ENCODE measurements around the gene TMED4.

The TMED4 gene

GRCh38 chr7:44581879-44582603 lies at the start of gene TMED4:
TSS of gene TMED4 (minus strand) at chr7:44582231. CDS start at chr7:44582206, 25 bp downstream.
- peak; percentile 100 for DNase-seq

- no peak for DNase-seq
Observed at GRCh38 chr7:44631458-44632115, 49.6 kb upstream of the TMED4 start.

DNA sequence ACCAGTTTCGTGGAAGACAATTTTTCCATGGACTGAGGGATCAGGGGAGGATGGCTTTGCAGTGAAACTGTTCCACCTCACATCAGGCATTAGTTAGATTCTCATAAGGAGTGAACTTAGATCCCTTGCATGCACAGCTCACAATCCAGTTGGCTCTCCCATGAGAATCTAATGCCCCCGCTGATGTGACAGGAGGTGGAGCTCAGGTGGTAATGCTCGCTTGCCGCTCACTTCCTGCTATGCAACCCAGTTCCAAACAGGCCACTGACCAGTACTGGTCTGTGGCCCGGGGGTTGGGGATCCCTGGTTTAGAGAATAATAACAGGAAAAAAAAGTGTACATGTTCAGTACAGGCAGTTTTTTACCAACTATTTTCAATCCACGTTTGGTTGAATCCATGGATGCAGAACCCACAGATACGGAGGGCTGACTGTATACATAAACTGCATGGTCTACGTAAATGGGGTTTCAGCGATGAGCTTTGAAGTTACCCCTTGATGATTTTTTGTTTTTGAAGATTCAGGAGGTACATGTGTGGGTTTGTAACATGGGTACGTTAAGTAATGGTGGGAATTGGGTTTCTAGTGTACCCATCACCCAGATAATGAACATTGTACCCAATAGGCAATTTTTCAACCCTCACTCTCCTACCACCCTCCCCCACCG lies 48.9 kb upstream of the TMED4 start:
- DNase-seq = no peak

- DNase-seq = no peak
Observed at GRCh38 chr7:44629829-44630522, 47.9 kb upstream of the TMED4 start.

- DNase-seq = no peak
Observed at GRCh38 chr7:44626620-44627019, 44.6 kb upstream of the TMED4 start.

DNA sequence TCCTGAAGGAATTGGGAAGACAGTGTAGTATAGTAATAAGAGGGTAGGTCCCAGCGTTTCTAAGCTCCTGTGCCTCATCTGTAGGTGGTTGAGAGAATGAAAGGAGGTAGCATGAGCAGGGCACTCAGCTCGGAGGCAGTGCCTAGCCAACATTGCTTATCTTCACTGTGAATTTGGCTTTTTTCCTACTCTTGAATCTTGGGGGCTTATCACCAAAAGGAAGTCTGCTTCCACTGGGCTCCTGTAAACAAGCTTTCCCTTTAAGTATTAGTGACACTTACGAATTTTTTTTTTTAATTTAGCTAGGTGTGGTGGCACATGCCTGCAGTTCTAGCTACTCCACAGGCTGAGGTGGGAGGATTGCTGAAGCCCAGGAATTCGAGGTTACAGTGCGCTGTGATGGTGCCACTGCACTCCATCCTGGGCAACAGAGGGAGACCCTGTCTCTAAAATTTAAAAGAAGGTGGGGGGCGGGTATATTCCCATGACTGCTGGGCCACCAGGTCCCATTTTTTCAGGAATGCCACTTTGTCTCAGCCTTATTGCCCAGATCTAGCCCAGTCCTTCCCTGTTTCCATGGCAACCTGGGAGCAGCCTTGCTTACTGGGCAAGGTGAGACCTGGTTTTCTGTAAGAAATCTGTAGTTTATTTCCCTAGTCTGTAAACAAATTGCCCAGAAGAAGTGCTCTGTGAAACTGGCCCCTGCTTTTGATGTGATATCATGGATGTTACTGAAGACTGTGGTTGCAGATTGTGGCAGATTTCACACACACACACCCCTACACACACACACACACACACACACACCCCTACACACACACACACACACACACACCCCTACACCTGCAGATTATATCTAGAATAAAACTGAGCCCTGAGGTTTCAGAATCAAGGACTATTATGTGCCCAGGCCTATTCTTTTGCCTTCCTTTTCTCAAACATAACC lies 43.8 kb upstream of the TMED4 start:
- DNase-seq = no peak

- no peak for DNase-seq
Observed at GRCh38 chr7:44624318-44624717, 42.3 kb upstream of the TMED4 start.

GRCh38 chr7:44622342-44623151 lies 40.5 kb upstream of the TMED4 start:
- peak; percentile 62 for DNase-seq

GRCh38 chr7:44621750-44622103 lies 39.7 kb upstream of the TMED4 start:
- DNase-seq = no peak

- DNase-seq = no peak
Observed at GRCh38 chr7:44621034-44621749, 39.2 kb upstream of the TMED4 start.

DNA sequence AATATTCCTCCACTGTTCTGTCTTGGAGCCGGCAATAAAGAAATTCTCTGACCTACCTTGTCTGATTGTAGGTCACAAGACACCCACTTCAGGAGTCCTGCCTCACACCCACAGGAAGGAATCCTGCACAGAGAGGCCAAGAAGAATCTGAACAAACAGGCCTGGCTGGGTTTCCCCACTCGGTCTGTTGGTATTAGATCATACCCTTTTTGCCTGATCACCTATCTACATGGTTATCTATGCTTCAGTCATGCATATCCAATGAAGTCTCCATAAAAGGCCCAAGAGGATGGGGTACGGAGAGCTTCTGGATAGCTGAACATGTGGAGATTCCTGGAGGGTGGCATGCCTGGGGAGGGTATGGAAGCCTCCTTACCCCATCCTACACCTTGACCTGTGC lies 36.7 kb upstream of the TMED4 start:
- DNase-seq = peak; percentile 34

DNA sequence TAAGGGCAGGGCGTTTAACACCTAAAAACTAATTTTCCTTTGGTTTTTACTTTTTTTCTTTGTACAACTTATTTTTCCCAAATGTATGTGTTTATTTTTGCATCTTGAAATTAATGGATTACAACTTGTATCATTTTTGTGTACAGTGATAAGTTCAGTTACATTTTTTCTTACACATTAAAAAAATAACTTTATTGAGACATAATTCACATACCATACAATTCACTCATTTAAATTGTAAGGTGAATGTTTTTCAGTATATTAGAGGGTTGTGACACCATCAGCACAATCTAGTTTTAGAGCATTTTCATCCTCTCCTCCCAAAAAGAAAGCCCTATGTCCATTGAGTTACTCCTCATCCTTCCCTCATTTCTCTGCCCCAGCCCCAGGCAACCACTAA lies 36.0 kb upstream of the TMED4 start:
- DNase-seq = no peak

DNA sequence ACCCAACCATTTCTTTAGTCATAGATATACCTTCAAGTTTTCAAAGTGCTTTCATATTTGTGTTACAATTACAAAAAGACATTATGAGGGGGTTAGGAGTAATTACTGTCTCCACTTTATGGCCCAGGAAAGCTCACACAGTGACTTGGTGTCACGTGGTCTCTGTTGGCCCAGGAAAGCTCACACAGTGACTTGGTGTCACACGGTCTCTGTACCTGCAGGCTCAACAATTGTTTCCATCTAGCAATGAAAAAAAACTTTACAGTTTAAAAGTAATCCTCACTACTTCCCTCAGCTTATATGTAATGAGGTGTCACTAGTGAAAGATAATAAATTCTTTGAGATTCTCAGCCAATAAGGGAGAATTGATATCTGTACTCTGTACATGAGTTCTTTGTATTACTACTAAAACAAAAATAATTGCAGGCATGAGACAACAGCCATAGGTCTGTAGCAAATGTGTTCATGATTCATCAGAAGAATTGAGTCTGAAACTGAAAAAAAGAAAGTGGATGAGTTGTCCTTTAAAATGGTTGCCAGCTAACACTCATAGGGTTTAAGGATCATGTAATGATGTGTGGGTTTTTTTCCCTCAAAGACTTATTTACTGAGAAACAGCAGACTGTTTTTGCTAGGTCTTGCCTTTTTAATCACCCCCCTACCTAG lies 35.3 kb upstream of the TMED4 start:
- peak; percentile 55 for DNase-seq

GRCh38 chr7:44616545-44616944 lies 34.5 kb upstream of the TMED4 start:
- DNase-seq = no peak

DNA sequence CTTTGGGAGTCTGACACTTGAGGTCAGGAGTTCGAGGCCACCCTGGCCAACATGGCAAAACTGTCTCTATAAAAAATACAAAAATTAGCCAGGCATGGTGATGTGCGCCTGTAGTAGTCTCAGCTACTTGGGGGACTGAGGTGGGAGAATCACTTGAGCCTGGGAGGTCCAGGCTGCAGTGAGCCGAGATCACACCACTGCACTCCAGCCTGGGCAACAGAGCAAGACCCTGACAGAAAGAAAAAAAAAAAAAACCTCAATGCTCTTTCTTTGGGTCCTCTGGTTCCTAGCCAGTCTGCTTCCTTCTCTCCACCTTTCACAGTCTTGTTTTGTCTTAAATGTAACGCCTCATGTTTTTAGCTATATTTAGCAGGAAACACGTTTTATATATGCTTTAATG lies 33.8 kb upstream of the TMED4 start:
- DNase-seq = no peak

- no peak for DNase-seq
Observed at GRCh38 chr7:44615149-44615611, 33.1 kb upstream of the TMED4 start.

- no peak for DNase-seq
Observed at GRCh38 chr7:44609829-44610228, 27.8 kb upstream of the TMED4 start.

GRCh38 chr7:44608916-44609648 lies 27.1 kb upstream of the TMED4 start:
- DNase-seq = peak; percentile 26

All from stimulated activated CD4-positive, alpha-beta T cell treated with anti-CD3 and anti-CD28 coated beads, Interleukin-15, amount 100 ng/mL, for 24 hours (primary cell).